ENCODE results near the gene GYG2.

GRCh38 chrX:2840961-2841360, 12.2 kb downstream of the GYG2 start:
- TF ChIP-seq CTCF (IDR thresholded peaks at IDR 0.05): no peak
- TF ChIP-seq POLR2A (IDR thresholded peaks at IDR 0.05): no peak

Data from thyroid gland (tissue), 4 donors.